H1 (cell line): ENCODE measurements around the gene LAMC1. TPM values are rescaled to one million over a fixed set of nuclear protein-coding genes. Genes with fewer than 3 reads are reported as not detected.

ENCODE experiments used
- CTCF ChIA-PET: fragments of 300-600 bp; sonication (Branson Sonifier 250); formaldehyde crosslinking; loops from one replicate; lab custom pipeline; 2021; ENCODE audit not compliant: partially characterized antibody; lab: Charles Lee
- POLR2A ChIA-PET: fragments of 300-600 bp; sonication (Branson Sonifier 250); formaldehyde crosslinking; loops from one replicate; lab custom pipeline; 2021; ENCODE audit warnings: inconsistent platforms; ENCODE audit not compliant: partially characterized antibody; lab: Charles Lee
- DNase-seq, 2 experiments: peaks; one replicate each; pipeline versions ENCODE4 v3.0.0 to v3.0.0-alpha.2; 2010 to 2022; ENCODE audit warnings: low spot score in 2 of 2, low read depth in 1 of 2, mixed read lengths in 1 of 2
- FAIRE-seq: peaks from 2 replicates; lab custom pipeline; 2011; peaks lifted over from hg19 to GRCh38; lab: Jason Lieb, UNC
- H2AFZ ChIP-seq: 2 replicates; pipeline ENCODE4 v1.8.1; 2012; ENCODE audit warnings: low read length, inconsistent platforms
- H2AK5ac ChIP-seq: 2 replicates; pipeline ENCODE4 v1.6.1; 2013; ENCODE audit warnings: low read depth, low read length
- H2BK120ac ChIP-seq: replicated peaks from 2 replicates; pipeline ENCODE3; 2013; ENCODE audit warnings: low read depth, low read length, inconsistent platforms
- H2BK12ac ChIP-seq: 2 replicates; pipeline ENCODE4 v1.6.1; 2013; ENCODE audit warnings: low read depth, low read length
- H2BK15ac ChIP-seq: 2 replicates; pipeline ENCODE4 v1.6.1; 2013; ENCODE audit warnings: low read length
- H2BK20ac ChIP-seq: 2 replicates; pipeline ENCODE4 v1.6.1; 2013; ENCODE audit warnings: low read length
- H2BK5ac ChIP-seq: 2 replicates; pipeline ENCODE4 v1.6.1; 2013; ENCODE audit warnings: low read depth, low read length
- H3K14ac ChIP-seq: 2 replicates; pipeline ENCODE4 v1.6.1; 2013; ENCODE audit warnings: inconsistent platforms; ENCODE audit not compliant: insufficient read length
- H3K18ac ChIP-seq: 2 replicates; pipeline ENCODE4 v1.6.1; 2013; ENCODE audit warnings: low read length; ENCODE audit errors: extremely low read depth
- H3K23ac ChIP-seq: 2 replicates; pipeline ENCODE4 v1.6.1; 2013; ENCODE audit warnings: inconsistent platforms; ENCODE audit not compliant: insufficient read length
- H3K23me2 ChIP-seq: 2 replicates; pipeline ENCODE4 v1.6.1; 2013; ENCODE audit warnings: low read depth, low read length
- H3K27ac ChIP-seq: 2 replicates; pipeline ENCODE4 v1.6.1; 2011; ENCODE audit warnings: low read depth, low read length, inconsistent platforms
- H3K27me3 ChIP-seq, 4 experiments: replicated peaks in 1 of 4; 1 replicate in 1 of 4; 2 replicates in 3 of 4; pipeline versions ENCODE4 v1.6.1 to v1.8.1; 2011 to 2013; ENCODE audit warnings: low read length in 3 of 4, mild to moderate bottlenecking in 3 of 4, inconsistent platforms in 2 of 4, mixed read lengths in 2 of 4, moderate library complexity in 1 of 4; ENCODE audit not compliant: control insufficient read depth in 3 of 4, insufficient read depth in 3 of 4; ENCODE audit errors: extremely low read depth in 1 of 4
- H3K36me3 ChIP-seq, 4 experiments: 2 replicates each; pipeline versions ENCODE4 v1.6.1 to v1.8.1; 2011 to 2013; ENCODE audit warnings: mild to moderate bottlenecking in 4 of 4, low read length in 3 of 4, moderate library complexity in 2 of 4, control low read depth in 1 of 4, inconsistent platforms in 1 of 4; ENCODE audit not compliant: insufficient read depth in 4 of 4, control insufficient read depth in 2 of 4
- H3K4ac ChIP-seq: replicated peaks from 2 replicates; pipeline ENCODE3; 2013; ENCODE audit warnings: low read length, low read depth, mixed read lengths, inconsistent platforms; ENCODE audit not compliant: insufficient read length
- H3K4me1 ChIP-seq, 4 experiments: replicated peaks in 1 of 4; 1 replicate in 1 of 4; 2 replicates in 3 of 4; pipeline versions ENCODE4 v1.6.1 to v1.8.1; 2011 to 2013; ENCODE audit warnings: low read length in 3 of 4, inconsistent platforms in 2 of 4, mixed read lengths in 1 of 4; ENCODE audit not compliant: insufficient read depth in 4 of 4, control insufficient read depth in 3 of 4
- H3K4me2 ChIP-seq, 2 experiments: 2 replicates each; pipeline versions ENCODE4 v1.6.1 to v1.8.1; 2011 to 2013; ENCODE audit warnings: low read depth in 2 of 2, low read length in 2 of 2, control low read depth in 1 of 2, inconsistent platforms in 1 of 2, mild to moderate bottlenecking in 1 of 2; ENCODE audit not compliant: insufficient read depth in 1 of 2
- H3K4me3 ChIP-seq, 4 experiments: fragments of 200-600, 300-600 bp in 1 of 4; sonication (generic), shearing (Covaris generic), sonication (Bioruptor Twin) in 1 of 4; 2 replicates each; pipeline versions ENCODE4 v1.5.1 to v1.8.1; 2011 to 2016; ENCODE audit warnings: low read length in 4 of 4, low read depth in 3 of 4, control low read depth in 2 of 4, inconsistent platforms in 2 of 4, mild to moderate bottlenecking in 2 of 4, mixed read lengths in 1 of 4, moderate library complexity in 1 of 4; ENCODE audit not compliant: insufficient read depth in 2 of 4; ENCODE audit errors: extremely low read depth in 1 of 4
- H3K56ac ChIP-seq: replicated peaks from 2 replicates; pipeline ENCODE3; 2013; ENCODE audit warnings: low read depth, mild to moderate bottlenecking, mixed read lengths, low read length, inconsistent platforms; ENCODE audit not compliant: insufficient read length
- H3K79me1 ChIP-seq: 2 replicates; pipeline ENCODE4 v1.6.1; 2013; ENCODE audit warnings: low read depth, low read length, control low read depth
- H3K79me2 ChIP-seq, 2 experiments: 2 replicates each; pipeline versions ENCODE4 v1.6.1 to v1.8.1; 2012 to 2013; ENCODE audit warnings: low read length in 2 of 2, mild to moderate bottlenecking in 2 of 2, inconsistent platforms in 1 of 2; ENCODE audit not compliant: insufficient read depth in 2 of 2, control insufficient read depth in 1 of 2
- H3K9ac ChIP-seq, 4 experiments: replicated peaks in 1 of 4; 1 replicate in 1 of 4; 2 replicates in 3 of 4; pipeline versions ENCODE4 v1.6.1 to v1.8.1; 2011 to 2013; ENCODE audit warnings: low read depth in 3 of 4, low read length in 3 of 4, control low read depth in 2 of 4, mild to moderate bottlenecking in 2 of 4, moderate library complexity in 2 of 4, inconsistent platforms in 1 of 4; ENCODE audit errors: extremely low read depth in 1 of 4
- H3K9me3 ChIP-seq, 2 experiments: 2 replicates each; pipeline versions ENCODE4 v1.6.1 to v1.8.1; 2012 to 2013; ENCODE audit warnings: mild to moderate bottlenecking in 2 of 2, moderate library complexity in 2 of 2, control low read depth in 1 of 2, inconsistent platforms in 1 of 2, low read depth in 1 of 2, low read length in 1 of 2, mixed read lengths in 1 of 2; ENCODE audit not compliant: insufficient read depth in 2 of 2
- H4K20me1 ChIP-seq, 2 experiments: replicated peaks in 1 of 2; 2 replicates each; pipeline versions ENCODE3 to v1.8.1; 2011 to 2013; ENCODE audit warnings: inconsistent platforms in 2 of 2, low read length in 2 of 2, mild to moderate bottlenecking in 1 of 2; ENCODE audit not compliant: insufficient read depth in 2 of 2, control insufficient read depth in 1 of 2
- H4K5ac ChIP-seq: 2 replicates; pipeline ENCODE4 v1.6.1; 2013; ENCODE audit warnings: low read length, low read depth, mixed read lengths, inconsistent platforms; ENCODE audit not compliant: insufficient read length
- H4K8ac ChIP-seq: 2 replicates; pipeline ENCODE4 v1.8.0; 2013; ENCODE audit warnings: mild to moderate bottlenecking, moderate library complexity, low read length, inconsistent platforms; ENCODE audit not compliant: insufficient read depth; ENCODE audit errors: extremely low read depth
- H4K91ac ChIP-seq: replicated peaks from 2 replicates; pipeline ENCODE3; 2013; ENCODE audit warnings: low read length, mixed read lengths, inconsistent platforms; ENCODE audit not compliant: insufficient read length
- BACH1 ChIP-seq: IDR thresholded peaks from 2 replicates; pipeline ENCODE4 v1.6.1; 2012; ENCODE audit warnings: low read length, improper control_type of control experiment
- CHD1 ChIP-seq: IDR thresholded peaks from 2 replicates; pipeline ENCODE4 v1.6.1; 2012; ENCODE audit warnings: low read depth, low read length, improper control_type of control experiment
- HDAC6 ChIP-seq: IDR thresholded peaks from one replicate; pipeline ENCODE4 v1.7.1; 2012; ENCODE audit warnings: low read depth, mild to moderate bottlenecking, inconsistent platforms, low read length, moderate library complexity
- KDM1A ChIP-seq: fragments of 200-600, 300-600 bp; sonication (generic); IDR thresholded peaks from 2 replicates; pipeline ENCODE4 v1.7.1; 2016; ENCODE audit warnings: mild to moderate bottlenecking, low read length, borderline replicate concordance
- NANOG ChIP-seq: IDR thresholded peaks from 2 replicates; pipeline ENCODE4 v1.6.1; 2011; ENCODE audit warnings: low read length, low read depth, mild to moderate bottlenecking, inconsistent platforms; ENCODE audit not compliant: insufficient read depth, poor library complexity, severe bottlenecking
- POLR2A ChIP-seq, 2 experiments: IDR thresholded peaks; 1 replicate in 1 of 2; 2 replicates in 1 of 2; pipeline ENCODE4 v1.6.1; 2011; ENCODE audit warnings: low read depth in 2 of 2, low read length in 2 of 2, mild to moderate bottlenecking in 2 of 2; ENCODE audit errors: control extremely low read depth in 1 of 2
- POLR2AphosphoS5 ChIP-seq: IDR thresholded peaks from 2 replicates; pipeline ENCODE4 v1.6.1; 2011; ENCODE audit warnings: low read depth, low read length
- RAD21 ChIP-seq, 2 experiments: IDR thresholded peaks in 1 of 2; conservative IDR thresholded peaks in 1 of 2; 2 replicates each; pipeline ENCODE4 v1.6.1; 2011; ENCODE audit warnings: low read depth in 2 of 2, low read length in 2 of 2, improper control_type of control experiment in 1 of 2, inconsistent platforms in 1 of 2, mild to moderate bottlenecking in 1 of 2, moderate library complexity in 1 of 2
- SP1 ChIP-seq: IDR thresholded peaks from 2 replicates; pipeline ENCODE4 v1.6.1; 2011; ENCODE audit warnings: low read depth, low read length
- TAF7 ChIP-seq: optimal IDR thresholded peaks from 2 replicates; pipeline ENCODE3; 2011; ENCODE audit warnings: low read depth, mild to moderate bottlenecking, inconsistent platforms, low read length, moderate library complexity, borderline replicate concordance
- YY1 ChIP-seq: IDR thresholded peaks from 2 replicates; pipeline ENCODE4 v1.6.1; 2011; ENCODE audit warnings: low read depth, mild to moderate bottlenecking, low read length
- WGBS, 2 experiments: shearing (Covaris generic) in 1 of 2; methylation state at CpG; one replicate each; pipeline versions ENCODE4 v1.1.6 to v1.1.7; 2013 to 2015; ENCODE audit warnings: low lambda C conversion rate in 2 of 2, mixed read lengths in 2 of 2, inconsistent platforms in 1 of 2, low coverage in 1 of 2, missing lambda C conversion rate in 1 of 2; ENCODE audit not compliant: insufficient replicate concordance in 2 of 2, insufficient coverage in 1 of 2, insufficient read length in 1 of 2; ENCODE audit errors: extremely low coverage in 1 of 2, missing lambda C conversion rate in 1 of 2; 5-methylcytosine and 5-hydroxymethylcytosine counted together
- polyA plus RNA-seq, 7 experiments: library from polyadenylated mRNA; depleted of rRNA in 3 of 7; stranded (reverse) in 5 of 7; unstranded in 2 of 7; fragments of >200 nt in 5 of 7; fragments of 200-250 nt in 2 of 7; gene quantifications; 1 replicate in 5 of 7; 2 replicates in 1 of 7; 4 replicates in 1 of 7; pipeline versions ENCODE4 v1.2.1 to v1.2.3, GENCODE V29; 2011 to 2013; ENCODE audit warnings: missing spikeins in 2 of 7, mixed read lengths in 2 of 7
- total RNA-seq: library from RNA; stranded (reverse); fragmentation: NEBNext Ultra II Directional; extraction: Animal tissue kit (Norgen Biotek cat#: 25700); gene quantifications from 2 replicates; pipeline ENCODE4 v1.2.1, GENCODE V29; 2021
- TF ChIP-seq, protein P1 (sequence below), 3 experiments: IDR thresholded peaks; 1 replicate in 2 of 3; 2 replicates in 1 of 3; pipeline versions ENCODE4 v1.5.1 to v1.6.1; 2011; ENCODE audit warnings: low read length in 3 of 3, mild to moderate bottlenecking in 3 of 3, inconsistent platforms in 2 of 3, low read depth in 1 of 3, moderate library complexity in 1 of 3; ENCODE audit not compliant: insufficient read depth in 1 of 3; ENCODE audit errors: control extremely low read depth in 1 of 3

LAMC1 gene
- total and polyA plus RNA-seq, 2 of the 8 experiments (the other 6 are each of a cell fraction or from before 2014, with no cell fraction given), result 47.6 to 90.3 TPM

DNA sequence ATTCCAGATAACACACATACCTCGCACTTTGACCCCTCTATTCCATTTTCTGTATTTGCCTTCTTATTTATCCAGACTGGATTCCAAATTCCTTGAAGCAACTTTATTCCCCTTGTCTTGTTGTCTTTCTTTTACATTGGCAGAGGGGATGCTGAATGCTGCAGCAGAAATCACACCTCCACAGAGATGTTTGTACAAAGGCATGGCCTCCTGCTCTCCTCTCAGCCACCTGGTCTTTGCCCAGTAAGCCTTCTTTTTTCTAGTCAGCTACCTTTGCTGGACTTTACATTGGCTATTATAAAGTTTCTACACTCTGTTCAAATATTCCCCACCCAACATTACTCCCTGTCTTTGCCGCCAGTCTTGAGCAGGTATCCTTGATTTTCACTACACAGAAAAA, 75.1 kb downstream of the LAMC1 start:
- no peak overlapping the region for H3K4ac ChIP-seq
- CTCF ChIA-PET, result interaction anchor here (0.5 to 1.1 kb wide), 2 partner anchors 136 to 1380 kb away, joined by 3 read pairs; no protein-coding TSS in a partner anchor
- no peaks in the 10 kb centered on the region for H3K36me3 ChIP-seq
- no peak overlapping the region for H2BK12ac ChIP-seq
- no peaks in the 10 kb centered on the region for H3K9me3 ChIP-seq
- no peak overlapping the region for H2BK120ac ChIP-seq
- H2BK5ac ChIP-seq, result no peak overlapping the region
- H3K79me1 ChIP-seq, result peaks cover 4% of the 10 kb centered on the region
- H3K79me2 ChIP-seq, result peaks cover 0 to 32% of the 10 kb centered on the region in 2 experiments; a peak in 2 of 4 replicates
- no peak overlapping the region; the same call in 1 of the 2 replicates for H3K27ac ChIP-seq
- DNase-seq (no peak), FAIRE-seq (no peak)
- H2BK15ac ChIP-seq, result no peak overlapping the region
- no peak overlapping the region for H3K9ac ChIP-seq
- H4K20me1 ChIP-seq, result peaks cover 0 to 2% of the 10 kb centered on the region in 2 experiments
- H3K4me3 ChIP-seq, result no peak overlapping the region
- H3K4me1 ChIP-seq, result peaks cover 7 to 35% (median 22%) of the 10 kb centered on the region in 4 experiments
- no peak overlapping the region for H3K23ac ChIP-seq
- H4K91ac ChIP-seq, result no peak overlapping the region
- no peak overlapping the region for H3K56ac ChIP-seq
- H3K27me3 ChIP-seq, result no peaks in the 10 kb centered on the region
- H3K14ac ChIP-seq, result no peak overlapping the region
- H4K5ac ChIP-seq, result no peak overlapping the region
- no peak overlapping the region for H2AK5ac ChIP-seq
- H3K18ac ChIP-seq, result no peak overlapping the region
- H2BK20ac ChIP-seq, result no peak overlapping the region
- H4K8ac ChIP-seq, result no peak overlapping the region
- no peaks in the 10 kb centered on the region; the same call in 1 of the 2 replicates for H3K23me2 ChIP-seq
- POLR2A ChIA-PET, result no interaction called here
- WGBS, 2 experiments, result 87% methylated on average over 2 of the region's 2 CpGs; no CpG with 5 or more reads in 1 of the 2 experiments
- no peak overlapping the region; a peak in 1 of 4 replicates for H3K4me2 ChIP-seq
- H2AFZ ChIP-seq, result no peak overlapping the region
- TF ChIP-seq BACH1 (no peak), SP1 (no peak), CHD1 (no peak), HDAC6 (no peak), POLR2A (IDR thresholded peaks at IDR 0.05; ENCODE audit: control extremely low read depth in 1 of 2, low read depth in 2 of 2, low read length in 2 of 2) (no peak), NANOG (no peak), RAD21 (IDR thresholded peaks at IDR 0.05 in 1 of 2, conservative IDR thresholded peaks at IDR 0.05 in 1 of 2; ENCODE audit: low read depth in 2 of 2, low read length in 2 of 2) (no peak), YY1 (no peak), TAF7 (no peak), KDM1A (no peak), POLR2AphosphoS5 (no peak)
- TF ChIP-seq, protein P1, sequence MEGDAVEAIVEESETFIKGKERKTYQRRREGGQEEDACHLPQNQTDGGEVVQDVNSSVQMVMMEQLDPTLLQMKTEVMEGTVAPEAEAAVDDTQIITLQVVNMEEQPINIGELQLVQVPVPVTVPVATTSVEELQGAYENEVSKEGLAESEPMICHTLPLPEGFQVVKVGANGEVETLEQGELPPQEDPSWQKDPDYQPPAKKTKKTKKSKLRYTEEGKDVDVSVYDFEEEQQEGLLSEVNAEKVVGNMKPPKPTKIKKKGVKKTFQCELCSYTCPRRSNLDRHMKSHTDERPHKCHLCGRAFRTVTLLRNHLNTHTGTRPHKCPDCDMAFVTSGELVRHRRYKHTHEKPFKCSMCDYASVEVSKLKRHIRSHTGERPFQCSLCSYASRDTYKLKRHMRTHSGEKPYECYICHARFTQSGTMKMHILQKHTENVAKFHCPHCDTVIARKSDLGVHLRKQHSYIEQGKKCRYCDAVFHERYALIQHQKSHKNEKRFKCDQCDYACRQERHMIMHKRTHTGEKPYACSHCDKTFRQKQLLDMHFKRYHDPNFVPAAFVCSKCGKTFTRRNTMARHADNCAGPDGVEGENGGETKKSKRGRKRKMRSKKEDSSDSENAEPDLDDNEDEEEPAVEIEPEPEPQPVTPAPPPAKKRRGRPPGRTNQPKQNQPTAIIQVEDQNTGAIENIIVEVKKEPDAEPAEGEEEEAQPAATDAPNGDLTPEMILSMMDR (IDR thresholded peaks at IDR 0.05; ENCODE audit: control extremely low read depth in 1 of 3, insufficient read depth in 1 of 3, low read depth in 1 of 3, low read length in 3 of 3), result no peak
